Suppressor macrophage (primary cell): ENCODE measurements around the gene PRRT4.

Experiments
- DNase-seq, 4 experiments: peaks; one replicate each; pipeline ENCODE4 v3.0.0-alpha.2; 2020 to 2022

Gene PRRT4

GRCh38 chr7:128344431-128344774, 17.1 kb downstream of the PRRT4 start:
- no peak for DNase-seq

DNA sequence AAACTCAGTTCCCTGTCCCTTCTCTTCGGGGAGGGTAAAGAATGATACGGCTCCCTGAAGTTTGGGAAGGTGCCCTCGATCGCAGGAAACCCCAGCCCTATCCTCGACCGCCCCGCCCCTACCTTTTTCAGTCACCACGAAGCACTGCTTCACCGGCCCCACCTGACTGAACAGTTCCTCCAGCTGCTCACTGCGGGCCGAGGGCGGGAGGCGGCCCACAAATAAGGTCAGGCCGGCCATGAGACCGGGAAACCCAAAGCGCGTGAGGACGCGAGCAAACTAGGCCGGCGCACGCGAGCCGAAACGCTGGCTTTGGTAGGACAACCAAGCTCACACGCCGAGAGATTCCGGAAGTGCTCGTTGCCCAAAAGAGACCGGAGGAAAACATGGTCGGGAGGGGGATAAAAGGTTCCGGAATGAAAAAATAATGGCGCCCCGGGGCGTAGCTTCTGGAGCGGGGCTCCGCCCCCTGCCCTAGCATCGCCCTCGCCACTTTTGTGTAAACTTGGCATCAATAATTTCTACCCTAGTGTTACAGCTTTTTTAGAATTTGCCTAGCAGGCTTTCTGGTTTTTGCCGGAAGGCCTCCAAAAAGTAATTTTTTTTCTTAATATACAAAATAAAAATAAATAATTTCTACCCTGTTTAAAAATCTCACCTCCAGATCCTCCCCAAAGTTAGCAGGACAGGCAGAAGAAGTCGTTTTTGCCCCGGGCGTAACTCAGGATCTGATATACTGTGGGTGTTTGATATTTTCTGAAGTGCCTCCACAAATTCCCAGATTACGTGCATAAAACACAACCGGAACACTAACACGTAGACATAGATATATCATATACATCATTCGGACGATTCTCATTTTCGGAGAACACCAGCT, 17.7 kb downstream of the PRRT4 start, which contains the start of gene RBM28:
RBM28 (minus strand) TSS at position 355 of the 877 bp plus-strand sequence; CDS start at position 240, 115 bp downstream.
- peak; percentile 96 to 97 (median 96) for DNase-seq

DNA sequence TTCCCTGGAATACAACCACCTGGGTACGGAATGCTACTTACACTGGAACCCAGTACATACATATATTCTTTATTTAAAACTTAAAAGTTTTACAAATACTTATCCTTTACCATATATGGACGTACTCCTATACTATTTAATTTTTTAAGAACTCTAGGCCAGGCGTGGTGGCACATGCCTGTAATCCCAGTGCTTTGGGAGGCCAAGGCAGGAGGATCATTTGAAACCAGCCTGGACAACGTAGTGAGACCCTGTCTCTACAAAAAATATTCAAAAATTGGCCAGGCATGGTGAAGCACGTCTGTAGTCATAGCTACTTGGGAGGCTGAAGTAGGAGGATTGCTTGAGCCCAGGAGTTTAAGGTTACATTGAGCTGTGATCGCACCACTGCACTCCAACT, 19.8 kb downstream of the PRRT4 start:
- no peak for DNase-seq

GRCh38 chr7:128335730-128336129, 25.8 kb downstream of the PRRT4 start:
- no peak for DNase-seq

DNA sequence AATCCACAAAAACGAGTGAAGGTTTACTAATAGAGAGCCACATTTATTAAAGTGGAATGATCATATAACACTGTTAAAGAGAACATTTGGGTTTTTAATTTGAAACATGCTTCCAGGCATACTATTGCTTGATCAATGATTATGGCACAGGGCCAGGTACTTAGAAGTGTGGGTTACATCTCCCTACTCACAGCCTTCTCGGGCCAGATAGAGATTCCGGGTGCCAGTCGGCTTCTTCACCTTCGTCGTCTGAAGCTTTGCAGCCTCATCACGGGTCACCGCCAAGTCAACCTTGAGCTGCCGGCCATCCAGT, 37.2 kb downstream of the PRRT4 start:
- no peak for DNase-seq

- DNase-seq, result no peak
These were observed 37.8 kb downstream of the PRRT4 start for GRCh38 chr7:128323459-128324367.

GRCh38 chr7:128323040-128323439, 38.5 kb downstream of the PRRT4 start:
- peak in 2 of 4 experiments; percentile 11 to 25 for DNase-seq

GRCh38 chr7:128322040-128322643, 39.3 kb downstream of the PRRT4 start:
- DNase-seq, result peak; percentile 24 to 71 (median 60)

DNA sequence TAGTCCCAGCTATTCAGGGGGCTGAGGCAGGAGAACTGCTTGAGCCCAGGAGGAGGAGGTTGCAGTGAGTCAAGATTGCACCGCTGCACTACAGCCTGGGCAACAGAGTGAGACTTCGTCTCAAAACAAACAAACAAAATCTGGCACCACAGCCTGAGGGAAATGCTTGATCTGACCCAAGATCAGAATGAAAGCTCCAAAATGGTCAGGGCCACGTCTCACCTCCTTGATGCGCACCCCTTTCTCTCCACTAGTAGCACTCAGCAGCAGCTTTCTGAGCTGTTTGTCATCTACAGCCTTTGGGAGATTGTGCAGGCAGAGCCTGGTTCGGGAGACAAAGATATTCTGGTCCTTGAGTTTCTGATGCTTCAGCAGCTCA, 40.5 kb downstream of the PRRT4 start:
- DNase-seq, result no peak

- no peak for DNase-seq
These were observed 42.8 kb downstream of the PRRT4 start for GRCh38 chr7:128318691-128319090.

GRCh38 chr7:128311013-128311412, 50.5 kb downstream of the PRRT4 start:
- no peak for DNase-seq

DNA sequence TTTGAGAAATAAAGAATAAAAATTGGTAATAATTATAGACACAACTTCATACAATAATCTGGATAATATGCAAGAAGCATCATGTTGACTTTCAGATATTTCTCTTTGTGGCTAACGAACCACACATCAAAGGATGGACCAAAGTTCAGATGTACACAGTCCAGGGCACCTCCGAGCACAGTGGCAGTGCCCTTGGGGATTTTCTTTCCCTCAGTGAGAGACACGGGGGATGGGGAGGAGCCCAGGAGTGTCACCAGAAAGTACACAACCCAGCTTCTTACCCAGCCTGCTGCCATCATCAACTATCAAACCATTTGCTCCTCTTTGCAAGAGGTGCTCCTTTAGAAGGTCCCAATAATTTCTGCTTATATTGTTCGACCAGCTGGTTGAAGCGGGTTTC, 51.0 kb downstream of the PRRT4 start:
- DNase-seq, result no peak

DNA sequence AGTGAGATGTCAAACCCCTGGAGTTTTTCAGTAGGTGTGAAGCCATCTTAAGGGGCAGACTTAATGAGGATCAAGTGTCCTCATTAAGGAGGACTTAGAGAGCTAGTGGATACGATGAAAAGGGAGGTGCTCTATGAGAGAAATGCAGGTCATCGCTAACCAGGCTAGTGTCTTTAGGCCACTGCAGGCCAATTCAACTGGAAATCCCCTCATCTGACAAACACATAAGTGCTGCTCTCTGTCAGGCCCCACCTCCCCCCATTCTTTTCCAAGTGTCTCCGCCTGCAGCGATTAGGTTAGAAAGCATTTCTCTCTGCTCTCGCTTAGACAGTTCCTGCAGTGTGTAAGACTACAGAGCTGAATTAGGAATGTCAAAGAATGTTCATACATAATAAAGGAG, 51.5 kb downstream of the PRRT4 start:
- DNase-seq, result no peak

DNA sequence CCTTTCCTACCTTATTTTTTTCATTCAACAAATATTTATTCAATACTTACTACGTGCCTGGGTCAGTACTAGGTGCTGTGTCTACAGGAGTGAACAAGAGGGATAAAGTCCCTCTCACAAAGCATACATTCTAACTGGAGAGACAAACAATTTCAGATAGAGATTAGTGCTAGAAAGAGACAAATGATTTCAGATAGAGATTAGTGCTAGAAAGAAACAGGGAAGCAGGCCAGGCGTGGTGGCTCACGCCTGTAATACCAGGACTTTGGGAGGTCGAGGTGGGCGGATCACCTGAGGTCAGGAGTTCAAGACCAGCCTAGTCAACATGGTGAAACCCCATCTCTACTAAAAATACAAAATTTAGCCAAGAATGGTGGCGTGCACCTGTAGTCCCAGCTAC, 52.4 kb downstream of the PRRT4 start:
- no peak for DNase-seq

GRCh38 chr7:128307061-128307460, 54.4 kb downstream of the PRRT4 start:
- peak; percentile 65 to 84 (median 82) for DNase-seq

DNA sequence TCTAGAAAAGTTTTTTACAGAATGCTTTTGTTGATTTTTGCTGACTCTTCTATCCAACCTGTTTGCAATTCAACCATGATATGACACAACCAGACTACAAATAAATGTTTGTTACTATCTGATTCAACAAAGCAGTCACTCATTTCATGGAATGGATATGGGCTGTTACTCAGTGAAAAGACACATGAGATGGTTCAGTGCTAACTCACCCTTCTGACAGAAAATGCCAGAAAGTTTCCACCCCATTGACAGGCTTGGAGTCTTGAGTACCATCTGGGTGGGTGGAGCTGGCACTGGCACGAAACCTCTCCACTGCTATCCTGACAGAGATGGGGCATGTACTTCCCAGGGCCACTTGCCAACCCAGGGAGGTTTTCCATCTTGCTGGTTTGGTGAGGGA, 57.3 kb downstream of the PRRT4 start:
- DNase-seq, result peak in 1 of 4 experiments; percentile 6

DNA sequence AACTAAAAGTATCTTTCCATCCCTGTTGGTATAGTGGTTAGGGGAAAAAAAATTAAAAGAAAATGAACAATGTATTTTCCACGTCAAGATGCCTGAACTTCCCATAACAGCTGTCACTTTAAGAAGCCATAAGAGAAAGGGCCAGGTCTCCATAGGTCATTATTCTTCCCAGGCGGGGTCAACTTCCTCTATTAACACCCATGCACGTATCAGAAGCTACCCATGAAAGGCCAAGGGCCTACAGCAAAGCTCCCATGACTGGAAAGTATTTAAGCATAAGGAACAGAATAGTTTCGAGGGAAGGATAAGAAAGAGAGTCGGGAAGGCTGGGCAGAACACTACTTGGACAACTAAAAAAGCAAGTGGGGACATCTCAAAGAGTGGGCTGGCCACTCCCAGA, 57.8 kb downstream of the PRRT4 start:
- DNase-seq, result peak; percentile 33 to 69 (median 60)

GRCh38 chr7:128303133-128303532, 58.4 kb downstream of the PRRT4 start:
- DNase-seq, result no peak

- no peak for DNase-seq
These were observed 59.4 kb downstream of the PRRT4 start for GRCh38 chr7:128302139-128302538.
